GM18867 (cell line): ENCODE data around the gene DEXI.

Source experiments
- ATAC-seq: cut with Tn5 transposase; IDR thresholded peaks from one replicate; pipeline ENCODE4 v1.9.1; 2021; ENCODE audit warnings: mild to moderate bottlenecking, moderate library complexity; ENCODE audit not compliant: unreplicated experiment

Gene DEXI

GRCh38 chr16:10902999-10903398, 39.3 kb downstream of the DEXI start:
- no peak for ATAC-seq

- peak; percentile 68 for ATAC-seq
Observed at GRCh38 chr16:10897134-10897533, 45.1 kb downstream of the DEXI start.

GRCh38 chr16:10896723-10897122, 45.5 kb downstream of the DEXI start:
- ATAC-seq, result no peak

- ATAC-seq, result peak; percentile 42
Observed at GRCh38 chr16:10896165-10896564, 46.1 kb downstream of the DEXI start.

- no peak for ATAC-seq
Observed at GRCh38 chr16:10895053-10895946, 47.0 kb downstream of the DEXI start.

- no peak for ATAC-seq
Observed at GRCh38 chr16:10892782-10893318, 49.4 kb downstream of the DEXI start.

GRCh38 chr16:10889855-10890254, 52.4 kb downstream of the DEXI start:
- ATAC-seq, result no peak

GRCh38 chr16:10888320-10888937, 53.8 kb downstream of the DEXI start:
- ATAC-seq, result no peak

GRCh38 chr16:10885246-10885645, 57.0 kb downstream of the DEXI start:
- ATAC-seq, result no peak

- ATAC-seq, result no peak
Observed at GRCh38 chr16:10883004-10883403, 59.3 kb downstream of the DEXI start.

- no peak for ATAC-seq
Observed at GRCh38 chr16:10881479-10882030, 60.7 kb downstream of the DEXI start.

- ATAC-seq, result no peak
Observed at GRCh38 chr16:10880594-10881452, 61.4 kb downstream of the DEXI start.

- ATAC-seq, result no peak
Observed at GRCh38 chr16:10879681-10880589, 62.3 kb downstream of the DEXI start.
